Kidney tubule cell (primary cell): ENCODE measurements around the gene FBP1.
A peak's percentile ranks its signal among the peaks of the same experiment; 100 is the strongest.

Experiments used
- DNase-seq: peaks from one replicate; pipeline ENCODE4 v3.0.0-alpha.2; 2018; ENCODE audit warnings: low spot score

FBP1 gene

DNA sequence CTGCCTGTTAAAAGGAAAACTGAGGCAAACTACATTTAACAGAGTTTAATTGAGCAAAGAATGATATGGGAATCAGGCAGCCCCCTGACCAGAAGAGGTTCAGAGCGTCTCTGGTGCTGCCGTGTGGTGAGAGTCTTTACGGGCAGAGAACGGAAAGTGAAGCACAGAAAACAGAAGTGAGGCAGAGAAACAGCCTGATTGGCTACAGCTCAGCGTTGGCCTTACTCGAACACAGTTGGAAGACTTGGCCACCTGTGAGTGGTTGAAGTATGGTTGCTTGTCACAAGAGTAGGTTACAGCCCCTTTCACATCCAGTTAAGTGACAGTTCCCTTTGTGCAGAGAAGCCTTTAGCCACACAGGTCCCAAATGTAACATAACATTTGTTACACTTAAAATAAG, 16.9 kb upstream of the FBP1 start:
- no peak for DNase-seq

DNA sequence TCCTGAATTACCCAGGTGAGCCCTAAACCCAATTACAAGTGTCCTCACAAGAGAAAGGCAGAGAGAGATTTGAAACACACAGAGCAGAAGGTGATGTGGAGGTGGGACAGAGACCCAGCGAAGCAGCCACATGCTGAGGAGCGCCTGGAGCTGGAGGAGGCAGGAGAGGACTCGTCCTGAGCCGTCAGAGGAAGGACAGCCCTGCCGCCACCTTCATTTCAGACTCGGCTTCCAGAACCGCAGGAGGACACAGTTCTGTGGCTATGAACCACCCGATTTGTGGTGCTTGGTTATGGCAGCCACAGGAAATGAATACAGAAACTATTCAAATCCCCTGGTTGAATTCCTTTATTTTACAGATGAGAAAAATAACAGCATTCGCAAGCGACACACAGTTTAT, 16.4 kb upstream of the FBP1 start:
- DNase-seq = no peak

DNA sequence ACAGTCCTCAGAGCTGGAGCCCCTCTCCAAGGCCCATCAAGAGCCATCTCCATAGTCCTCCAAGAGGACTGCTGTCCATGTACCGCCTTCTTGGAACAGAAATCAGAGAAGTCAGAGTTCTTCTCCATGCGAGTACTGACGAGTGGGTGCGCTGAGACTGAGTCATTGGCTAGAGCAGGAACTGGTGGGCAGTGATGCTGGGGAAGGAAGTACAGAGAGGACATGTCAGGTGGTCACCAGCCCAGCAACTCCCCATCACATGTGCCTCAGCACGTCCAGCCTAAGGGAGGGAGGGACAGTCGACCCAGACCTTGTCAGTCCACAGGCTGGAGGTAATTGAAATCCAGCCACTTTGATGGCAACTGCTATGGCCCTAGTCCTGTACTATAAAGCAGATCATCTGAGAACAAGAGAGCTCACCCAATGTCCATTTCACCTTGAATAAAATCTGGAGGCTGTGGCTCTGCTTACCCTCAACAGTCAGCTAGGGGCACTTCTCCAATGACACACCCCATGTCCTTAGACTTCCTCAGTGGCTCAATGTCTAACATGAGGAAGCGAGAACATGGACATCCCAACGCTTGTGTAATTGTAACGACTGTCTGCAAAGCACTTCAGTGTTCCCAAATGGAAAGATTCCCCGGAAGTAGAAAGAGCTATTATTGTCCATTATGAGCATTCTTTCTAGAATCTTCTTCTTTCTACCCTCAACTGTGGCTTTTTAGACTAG, 15.0 kb upstream of the FBP1 start:
- DNase-seq = no peak

DNA sequence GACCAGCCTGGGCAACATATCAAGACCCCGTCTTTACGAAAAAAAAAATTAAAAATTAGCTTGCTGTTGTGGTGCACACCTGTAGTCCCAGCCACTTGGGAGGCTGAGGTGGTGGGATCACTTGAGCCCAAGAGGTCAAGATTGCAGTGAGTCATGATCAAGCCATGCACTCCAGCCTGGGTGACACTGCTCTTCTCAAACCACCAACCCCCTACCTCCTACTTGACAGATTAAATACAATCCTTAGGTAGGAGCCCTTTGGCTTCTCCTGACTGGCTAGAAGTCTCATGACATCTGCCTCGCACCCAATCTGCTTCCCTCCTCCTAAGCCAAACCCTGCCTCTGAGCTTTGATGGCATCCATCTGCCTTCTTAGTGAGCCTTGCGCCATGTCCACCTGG, 11.6 kb upstream of the FBP1 start:
- peak; percentile 35 for DNase-seq

DNA sequence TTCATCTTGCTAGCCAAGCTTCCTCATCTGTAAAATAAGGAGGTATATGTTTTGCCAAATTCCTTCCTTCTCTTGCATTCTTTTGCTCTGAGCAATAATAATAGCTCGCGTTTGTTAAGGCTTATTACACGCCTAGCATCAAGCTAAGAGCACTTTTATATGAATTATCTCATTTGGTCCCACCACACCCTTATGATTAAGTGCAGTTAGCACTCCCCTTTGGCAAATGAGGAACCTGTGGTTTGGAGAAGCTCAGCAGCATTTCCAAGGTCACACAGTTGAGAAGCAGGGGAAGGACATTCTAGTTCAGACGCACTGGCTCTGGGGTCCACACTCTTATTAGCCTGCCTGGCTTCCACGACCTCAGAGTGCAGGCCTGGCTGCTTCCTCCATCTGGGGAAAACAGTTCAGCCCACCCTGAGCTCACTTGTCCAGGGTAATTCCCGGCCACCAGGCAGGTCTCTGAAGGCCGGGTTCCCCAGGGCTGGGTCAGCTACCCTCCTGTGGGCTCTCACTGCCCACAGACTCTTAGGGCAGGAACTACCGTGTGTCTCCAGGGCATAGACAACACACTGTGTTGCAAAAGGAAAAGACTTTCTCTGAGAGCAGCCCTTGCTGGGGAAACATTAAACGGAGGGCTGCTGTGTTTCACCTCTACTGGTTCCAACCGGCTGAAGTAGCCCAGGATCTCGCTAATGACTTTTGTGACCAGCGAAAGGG, 9.9 kb upstream of the FBP1 start:
- DNase-seq = peak; percentile 77

DNA sequence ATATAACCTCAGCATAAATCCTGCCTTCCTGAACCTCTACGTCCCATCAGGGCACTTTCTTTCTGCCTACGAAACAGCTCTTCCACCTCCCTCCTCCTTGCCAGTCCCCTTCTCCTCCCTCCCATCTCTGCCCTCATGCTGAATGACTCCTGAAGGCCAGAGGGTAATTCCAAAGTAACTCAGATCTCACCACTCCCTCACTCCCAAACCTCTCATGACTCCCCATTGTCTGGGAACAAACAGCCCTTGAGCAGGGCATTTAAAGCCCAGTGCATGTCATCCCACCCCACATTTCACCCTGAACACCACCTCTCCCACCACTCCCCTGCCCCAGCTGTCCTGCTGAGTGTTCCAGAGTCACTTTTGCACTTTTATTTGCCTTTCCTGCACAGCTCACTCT, 8.9 kb upstream of the FBP1 start:
- no peak for DNase-seq

DNA sequence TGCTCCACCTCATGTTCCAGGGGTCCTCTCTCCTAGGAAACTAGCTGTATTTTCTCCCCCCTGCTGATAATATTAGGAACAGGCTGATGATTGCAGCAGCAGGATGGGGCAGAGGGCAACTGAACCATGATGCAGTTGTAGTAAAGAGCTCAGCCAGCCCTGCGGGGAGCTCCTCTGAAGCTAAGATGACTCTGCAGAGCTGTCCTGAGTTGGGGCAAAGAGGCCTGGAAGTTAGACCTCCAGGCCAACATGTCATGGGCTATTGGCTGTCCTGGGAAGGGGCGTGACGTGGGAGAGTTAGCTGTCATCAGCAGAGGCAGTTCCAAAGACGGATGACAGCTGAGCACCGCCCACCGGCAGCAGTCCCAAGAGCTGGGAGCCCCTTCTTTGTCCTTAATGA, 6.6 kb upstream of the FBP1 start:
- no peak for DNase-seq

DNA sequence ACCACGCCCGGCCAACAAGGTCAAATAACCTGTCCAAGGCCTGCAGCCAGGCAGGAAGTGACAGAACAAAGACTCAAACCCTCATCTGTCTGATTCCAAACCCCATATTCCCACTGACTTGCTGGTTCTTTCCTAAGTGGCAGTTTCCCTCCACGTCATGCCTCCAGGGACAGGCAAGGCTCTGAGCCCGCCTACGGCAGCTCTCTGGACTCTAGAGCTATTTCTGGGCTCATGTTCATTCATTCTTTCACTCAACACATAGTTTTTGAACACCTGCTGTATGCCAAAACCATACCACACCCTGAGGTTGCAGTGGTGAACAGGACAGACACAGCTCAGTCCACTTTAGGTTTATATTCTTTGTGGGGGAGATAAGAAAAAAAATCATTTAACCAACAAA, 5.2 kb upstream of the FBP1 start:
- DNase-seq = no peak

DNA sequence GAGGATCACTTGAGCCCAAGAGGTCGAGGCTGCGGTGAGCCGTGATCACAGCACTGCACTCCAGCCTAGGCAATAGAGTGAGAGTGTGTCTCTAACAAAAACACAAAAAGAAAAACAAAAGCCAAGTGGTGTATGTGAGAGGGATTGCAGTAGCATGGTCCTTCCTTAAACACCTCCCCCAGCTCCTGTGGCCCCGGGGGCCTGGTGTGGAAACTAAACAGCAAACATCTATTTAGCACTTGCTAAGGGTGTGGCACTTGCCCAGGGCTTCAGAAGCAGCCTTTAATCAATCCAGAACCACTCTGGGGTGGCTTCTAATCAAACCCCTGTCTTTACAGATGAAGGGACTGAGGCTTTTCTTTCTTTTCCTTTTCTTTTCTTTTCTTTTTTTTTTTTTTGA, 4.4 kb upstream of the FBP1 start:
- DNase-seq = no peak

DNA sequence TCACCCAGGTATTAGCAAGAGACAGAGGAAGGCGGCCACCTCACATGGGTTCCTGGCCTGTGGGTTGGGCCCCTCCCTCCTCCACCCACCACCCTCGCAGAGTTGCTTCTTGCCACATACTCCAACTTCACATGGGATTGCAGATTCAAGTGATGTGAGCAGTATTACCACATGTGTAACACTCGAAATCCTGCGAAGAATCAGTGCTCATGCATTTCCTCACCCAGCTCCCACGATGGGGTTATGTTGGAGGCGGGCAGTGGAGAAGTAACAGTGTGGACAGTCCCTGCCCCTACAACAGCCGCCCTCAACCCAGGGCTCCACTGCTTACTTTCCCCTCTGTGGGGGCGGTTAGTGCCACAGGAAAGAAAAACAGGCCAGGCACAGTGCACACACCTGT, 3.9 kb upstream of the FBP1 start:
- DNase-seq = no peak

DNA sequence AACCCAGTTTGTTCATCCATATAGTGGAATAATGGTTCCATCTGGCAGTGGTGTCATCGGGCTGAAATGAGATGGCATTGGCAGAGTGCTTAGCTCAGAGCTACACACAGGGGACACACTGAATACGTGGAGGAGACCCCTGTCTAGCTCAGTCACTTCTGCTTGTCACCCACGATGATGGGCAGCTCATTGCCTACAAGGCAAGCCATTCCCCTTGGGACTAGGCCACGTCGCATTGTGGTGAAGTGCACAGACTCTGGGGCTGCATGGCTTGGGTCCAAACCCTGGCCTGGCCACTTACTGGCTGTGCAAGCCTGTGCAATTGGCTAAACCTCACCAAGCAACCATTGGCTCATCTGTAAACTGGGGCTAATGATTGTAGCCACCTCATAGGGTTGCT, 3.2 kb upstream of the FBP1 start:
- DNase-seq = no peak

DNA sequence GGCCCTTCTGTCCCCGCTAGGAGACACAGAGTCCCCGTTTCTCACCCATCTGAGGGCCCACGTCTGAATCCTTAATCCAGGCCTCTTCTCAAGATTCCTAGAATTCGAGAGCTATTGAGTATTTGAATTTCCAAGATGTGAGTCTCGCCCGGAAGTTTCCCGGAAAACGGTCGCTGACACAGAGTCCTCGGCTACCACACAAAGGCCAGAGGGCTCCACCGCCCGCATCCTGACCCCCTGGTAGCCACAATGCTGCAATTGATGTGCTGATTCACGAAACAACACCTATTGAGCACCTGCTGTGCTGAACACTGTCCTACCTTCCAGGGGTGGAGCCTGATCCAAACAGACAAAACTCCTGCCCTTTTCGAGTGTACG, 670 bp upstream of the FBP1 start:
- peak; percentile 20 for DNase-seq

DNA sequence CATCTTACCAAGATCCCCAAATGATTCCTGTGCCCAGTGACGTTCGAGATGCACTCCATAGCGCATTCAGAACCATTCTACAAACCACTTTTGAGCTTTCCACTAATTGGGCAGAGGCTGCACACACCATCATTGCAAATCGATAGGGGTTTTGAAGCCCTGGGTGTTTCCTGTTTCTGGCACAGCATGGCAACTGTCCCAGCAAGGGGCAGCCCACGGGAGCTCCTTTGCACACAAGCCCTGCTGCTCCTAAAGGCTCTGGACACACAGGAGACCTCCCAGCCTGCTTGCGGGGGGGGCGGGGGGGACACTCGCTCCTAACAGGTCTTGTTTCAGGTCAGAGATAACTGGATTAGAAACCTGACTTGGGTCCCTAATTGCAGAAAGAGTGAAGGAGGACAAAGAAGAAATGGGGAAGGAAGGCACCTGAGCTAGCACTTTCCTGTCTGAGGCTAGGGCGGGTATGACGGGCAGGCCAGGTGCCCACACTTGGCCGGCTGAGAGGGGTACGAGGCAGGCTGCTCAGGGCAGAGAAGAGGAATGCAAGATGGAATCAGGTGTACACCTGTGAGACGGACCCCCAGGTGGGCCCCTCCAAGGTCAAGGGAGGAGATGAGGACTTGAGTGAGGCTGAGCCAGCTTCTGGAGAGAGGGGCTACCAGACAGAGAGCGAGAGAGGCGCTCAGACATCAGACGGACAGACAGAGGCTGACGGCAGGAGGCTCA, 820 bp downstream of the FBP1 start:
- no peak for DNase-seq

DNA sequence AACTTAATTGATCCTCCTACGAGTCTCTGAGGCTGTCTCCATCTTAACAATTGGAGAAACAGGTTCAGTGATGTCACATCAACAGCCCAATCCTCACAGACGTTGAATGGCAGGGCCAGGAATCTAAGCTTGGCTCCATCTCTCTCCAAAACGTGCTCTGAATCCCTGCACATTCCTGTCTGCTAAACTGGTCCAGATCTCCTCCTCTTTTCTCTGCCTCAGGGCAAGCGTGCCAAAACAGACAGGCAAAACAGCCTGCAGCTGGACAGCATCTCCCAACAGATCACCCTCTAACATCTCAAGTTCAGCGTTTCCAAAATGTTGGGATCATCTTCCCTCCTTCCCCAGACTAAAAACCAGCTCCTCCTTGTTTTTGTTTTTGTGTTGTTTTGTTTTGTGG, 6.6 kb downstream of the FBP1 start:
- no peak for DNase-seq

DNA sequence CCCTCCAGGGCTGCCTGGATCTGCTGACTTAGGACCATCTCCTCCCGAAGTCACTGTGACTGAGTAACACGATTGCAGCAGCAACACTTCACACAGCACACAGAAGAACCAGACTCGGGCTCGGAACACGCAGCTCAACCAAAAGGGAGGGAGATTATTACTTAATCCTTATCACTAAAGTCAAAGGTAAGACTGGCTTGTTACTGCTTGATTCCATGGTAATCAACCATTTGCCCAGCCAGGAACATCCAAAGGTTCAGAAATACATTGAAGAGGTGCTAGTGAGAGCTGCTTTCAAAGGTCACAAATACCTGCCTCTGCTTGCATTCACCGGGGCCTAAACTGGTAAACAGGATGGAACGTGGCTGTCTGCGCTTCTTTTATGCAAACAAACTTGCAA, 7.7 kb downstream of the FBP1 start:
- no peak for DNase-seq

DNA sequence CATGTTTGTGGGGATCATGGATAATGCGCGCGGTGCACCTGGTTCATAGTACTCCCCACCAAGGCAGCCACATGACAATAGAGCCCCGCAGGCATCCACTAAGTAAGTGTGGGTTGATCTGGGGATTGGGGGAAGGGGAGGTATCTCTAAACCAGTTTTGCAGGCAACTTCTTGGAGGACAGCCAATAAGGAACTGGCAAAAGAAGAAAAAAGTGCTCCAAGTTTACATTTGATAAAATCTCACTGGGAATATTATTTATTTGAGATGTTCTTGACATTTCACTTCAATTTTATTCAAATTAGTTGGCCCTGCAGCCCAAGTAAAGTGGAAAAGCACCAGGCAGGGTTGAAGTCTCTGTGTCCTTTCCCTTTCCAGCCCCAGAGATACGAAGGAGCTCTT, 8.5 kb downstream of the FBP1 start:
- no peak for DNase-seq

DNA sequence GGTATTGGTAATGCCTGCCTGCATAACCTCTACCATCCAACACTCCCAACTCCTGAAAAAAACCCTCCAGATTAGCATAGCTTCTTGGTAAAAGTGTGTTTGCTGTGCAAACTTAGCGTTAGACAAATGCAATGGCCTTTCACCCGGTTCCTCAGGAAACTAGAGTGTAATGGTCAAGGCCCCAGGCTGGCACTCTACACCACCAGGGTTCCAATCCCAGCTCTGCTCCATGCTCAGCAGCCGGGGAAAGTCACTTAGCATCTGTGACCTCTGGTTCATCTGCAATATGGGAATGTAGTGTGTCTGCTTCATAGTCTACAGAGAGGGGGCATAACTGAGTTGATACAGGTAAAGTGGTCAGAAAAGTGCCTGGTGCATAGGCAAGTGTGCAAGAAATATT, 9.0 kb downstream of the FBP1 start:
- no peak for DNase-seq

DNA sequence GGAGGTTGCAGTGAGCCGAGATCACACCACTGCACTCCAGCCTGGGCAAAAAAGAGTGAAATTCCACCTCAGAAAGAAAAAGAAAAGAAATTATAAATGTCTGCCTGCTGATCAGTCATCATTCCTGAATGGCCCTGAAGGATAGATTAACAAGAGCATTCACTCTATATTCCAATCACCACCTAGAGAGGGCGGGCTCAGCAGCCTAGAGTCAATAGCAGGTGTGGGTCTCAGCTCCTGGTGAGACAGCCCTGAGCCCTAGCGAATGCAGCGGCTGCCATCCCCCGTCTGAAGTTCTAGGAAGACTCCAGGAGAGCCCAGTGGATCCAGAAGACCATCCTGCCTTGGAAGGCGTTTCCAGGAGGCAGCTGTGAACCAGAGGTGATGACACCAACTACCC, 12.0 kb downstream of the FBP1 start:
- DNase-seq = no peak

DNA sequence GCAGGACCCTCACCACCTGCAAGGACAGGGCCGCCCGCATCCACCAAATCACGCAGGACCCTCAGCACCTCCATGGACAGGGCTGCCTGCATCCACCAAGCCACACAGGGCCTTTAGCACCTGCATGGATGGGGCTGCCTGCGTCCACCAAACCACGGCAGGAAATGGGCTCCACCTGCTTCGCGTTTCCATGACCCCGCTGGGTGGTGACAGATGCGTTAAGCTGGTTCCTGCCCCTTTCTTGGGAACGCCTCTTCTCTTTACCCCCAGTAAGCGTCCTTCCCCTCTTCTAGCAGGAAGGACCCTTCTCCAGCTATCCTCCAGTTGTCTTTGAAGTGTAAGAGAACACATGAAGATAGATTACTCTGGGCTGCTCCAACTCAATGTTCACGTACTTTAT, 13.5 kb downstream of the FBP1 start:
- no peak for DNase-seq

DNA sequence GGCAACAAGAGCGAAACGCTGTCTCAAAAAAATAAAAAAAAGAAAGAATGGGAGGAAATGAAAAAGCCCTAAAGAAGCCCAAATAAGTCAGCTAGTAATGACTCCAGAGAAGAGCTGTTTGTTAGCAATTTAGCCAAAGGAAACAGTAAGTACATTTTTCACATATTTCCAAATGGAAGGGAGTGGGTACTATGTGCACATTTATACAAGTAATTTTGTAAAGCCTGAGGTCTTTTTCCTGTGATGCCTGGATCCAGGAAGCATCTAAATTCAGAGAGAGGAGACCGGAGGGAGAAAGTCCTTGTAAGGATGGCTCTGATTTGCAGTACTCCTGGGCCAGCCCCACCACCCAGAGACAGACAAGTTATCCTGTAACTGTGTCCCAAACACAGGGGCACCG, 14.7 kb downstream of the FBP1 start:
- no peak for DNase-seq

DNA sequence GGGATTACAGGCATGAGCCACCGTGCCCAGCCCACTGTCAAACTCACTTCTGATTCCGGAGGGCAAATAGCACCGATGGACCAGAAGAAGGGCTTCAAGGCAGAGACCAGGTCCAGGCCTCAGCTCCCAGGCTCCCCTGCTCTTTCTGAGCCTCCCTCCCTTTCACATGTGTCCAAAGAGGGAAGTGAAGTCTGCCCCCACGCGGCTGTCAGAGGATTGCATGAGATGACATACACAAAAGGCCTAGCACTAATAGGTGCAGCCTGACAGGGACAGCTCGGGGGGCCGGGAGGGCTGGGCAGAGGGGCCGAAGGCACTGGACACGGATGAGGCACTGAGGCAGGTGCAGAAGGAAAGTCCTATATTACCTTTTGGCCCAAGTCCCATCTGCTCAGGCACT, 16.1 kb downstream of the FBP1 start:
- no peak for DNase-seq

DNA sequence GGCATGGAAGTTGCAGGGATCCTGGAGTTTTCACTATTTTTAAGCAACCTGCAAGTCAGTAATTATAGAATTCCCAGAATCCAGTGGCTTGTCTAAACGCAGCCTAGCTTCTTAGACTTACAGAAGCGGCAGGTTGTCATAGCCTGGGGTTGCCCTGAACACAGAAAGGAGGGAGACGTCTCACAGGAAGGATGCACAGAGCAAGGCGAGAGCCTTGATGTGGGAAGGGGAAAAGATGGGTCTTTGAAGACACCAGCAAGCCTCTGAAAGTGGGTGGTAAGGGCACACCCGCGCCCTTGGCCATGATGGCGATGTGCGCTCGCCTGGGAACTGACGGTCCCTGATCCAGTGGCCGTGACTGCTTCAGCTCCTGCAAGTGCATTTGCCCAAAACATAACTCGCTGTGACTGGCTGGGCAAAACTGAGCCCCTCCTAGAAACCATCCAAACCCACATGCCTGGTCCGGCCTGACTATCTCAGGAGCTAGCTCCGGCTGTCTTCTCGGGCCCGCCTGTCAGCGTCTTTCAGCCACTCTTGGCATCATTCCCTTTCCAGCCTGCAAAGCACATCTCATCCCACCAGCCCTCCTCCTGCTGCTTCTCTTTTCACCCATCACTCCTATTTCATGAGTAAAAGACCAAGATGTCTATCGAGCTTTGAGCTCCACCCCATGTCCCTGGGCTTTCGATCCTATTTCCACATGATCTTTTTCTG, 17.1 kb downstream of the FBP1 start:
- no peak for DNase-seq

DNA sequence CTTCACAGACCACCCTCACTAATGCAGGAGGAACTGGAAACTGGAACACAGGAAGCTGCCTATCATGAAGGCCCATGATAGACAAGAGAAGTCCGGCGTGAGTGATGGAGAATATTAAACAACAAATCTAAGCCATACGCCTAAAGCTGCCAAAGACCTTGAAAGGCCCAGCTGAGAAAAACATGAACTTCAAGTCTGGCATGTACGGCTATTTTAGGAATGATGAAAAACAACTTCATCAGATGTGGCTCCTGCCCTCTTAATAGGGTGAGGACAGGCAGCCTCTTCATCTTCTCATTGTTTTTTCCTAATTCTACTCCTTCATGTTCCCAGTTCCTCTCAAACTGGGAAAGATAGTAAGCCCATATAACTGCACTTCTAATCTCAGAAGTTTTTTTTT, 20.3 kb downstream of the FBP1 start:
- no peak for DNase-seq
